ENCODE measurements around the gene ARHGAP26.

DNA sequence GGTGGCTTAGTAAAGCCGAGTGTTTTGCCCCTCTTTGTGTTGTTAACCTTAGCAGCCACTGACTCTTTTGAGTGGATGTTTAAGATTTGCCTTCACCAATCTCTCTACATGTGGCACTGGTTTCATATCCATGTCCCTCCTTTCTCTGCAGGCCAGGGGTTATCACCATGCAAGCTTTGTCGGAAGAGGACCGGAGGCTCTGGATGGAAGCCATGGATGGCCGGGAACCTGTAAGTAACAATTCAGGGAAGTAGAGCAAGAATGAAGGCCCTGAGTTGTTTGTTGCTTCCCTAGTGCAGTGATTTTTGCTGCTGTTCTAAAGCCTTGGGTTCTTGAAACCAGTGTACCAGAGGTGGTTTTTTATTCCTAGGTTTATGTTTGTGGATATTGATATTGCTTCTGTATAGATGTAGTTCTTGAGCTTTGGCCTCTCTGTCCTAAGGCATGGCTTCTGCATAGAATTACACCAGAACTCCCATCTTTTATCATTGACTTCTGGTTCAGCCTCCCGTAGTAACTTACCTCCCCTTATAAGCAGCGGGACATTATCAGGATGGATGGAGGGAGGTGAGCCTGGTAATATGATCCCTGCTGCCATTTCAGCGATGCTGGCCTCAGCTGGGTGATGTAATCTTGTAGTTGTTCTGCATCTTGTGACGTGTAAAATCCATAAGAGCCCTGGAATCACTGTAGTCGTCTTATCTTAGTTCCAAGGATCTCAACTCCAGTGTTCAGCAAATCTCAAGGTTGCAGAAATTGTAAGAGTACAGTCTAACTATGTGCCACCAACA lies 161.9 kb downstream of the ARHGAP26 start:
- TF ChIP-seq YY1 (IDR thresholded peaks at IDR 0.05) (no peak), CTCF (IDR thresholded peaks at IDR 0.05; ENCODE audit: low read depth, low read length, missing input control) (no peak), TAF1 (conservative IDR thresholded peaks at IDR 0.05) (no peak), GABPA (IDR thresholded peaks at IDR 0.05 in 1 of 2, conservative IDR thresholded peaks at IDR 0.05 in 1 of 2) (no peak), FOXA1 (IDR thresholded peaks at IDR 0.05) (no peak), JUND (IDR thresholded peaks at IDR 0.05) (no peak), HNF4A (conservative IDR thresholded peaks at IDR 0.05) (no peak), RAD21 (IDR thresholded peaks at IDR 0.05) (no peak)
- TF ChIP-seq, protein P1, sequence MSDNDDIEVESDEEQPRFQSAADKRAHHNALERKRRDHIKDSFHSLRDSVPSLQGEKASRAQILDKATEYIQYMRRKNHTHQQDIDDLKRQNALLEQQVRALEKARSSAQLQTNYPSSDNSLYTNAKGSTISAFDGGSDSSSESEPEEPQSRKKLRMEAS (IDR thresholded peaks at IDR 0.05): no peak
- TF ChIP-seq, protein P2, sequence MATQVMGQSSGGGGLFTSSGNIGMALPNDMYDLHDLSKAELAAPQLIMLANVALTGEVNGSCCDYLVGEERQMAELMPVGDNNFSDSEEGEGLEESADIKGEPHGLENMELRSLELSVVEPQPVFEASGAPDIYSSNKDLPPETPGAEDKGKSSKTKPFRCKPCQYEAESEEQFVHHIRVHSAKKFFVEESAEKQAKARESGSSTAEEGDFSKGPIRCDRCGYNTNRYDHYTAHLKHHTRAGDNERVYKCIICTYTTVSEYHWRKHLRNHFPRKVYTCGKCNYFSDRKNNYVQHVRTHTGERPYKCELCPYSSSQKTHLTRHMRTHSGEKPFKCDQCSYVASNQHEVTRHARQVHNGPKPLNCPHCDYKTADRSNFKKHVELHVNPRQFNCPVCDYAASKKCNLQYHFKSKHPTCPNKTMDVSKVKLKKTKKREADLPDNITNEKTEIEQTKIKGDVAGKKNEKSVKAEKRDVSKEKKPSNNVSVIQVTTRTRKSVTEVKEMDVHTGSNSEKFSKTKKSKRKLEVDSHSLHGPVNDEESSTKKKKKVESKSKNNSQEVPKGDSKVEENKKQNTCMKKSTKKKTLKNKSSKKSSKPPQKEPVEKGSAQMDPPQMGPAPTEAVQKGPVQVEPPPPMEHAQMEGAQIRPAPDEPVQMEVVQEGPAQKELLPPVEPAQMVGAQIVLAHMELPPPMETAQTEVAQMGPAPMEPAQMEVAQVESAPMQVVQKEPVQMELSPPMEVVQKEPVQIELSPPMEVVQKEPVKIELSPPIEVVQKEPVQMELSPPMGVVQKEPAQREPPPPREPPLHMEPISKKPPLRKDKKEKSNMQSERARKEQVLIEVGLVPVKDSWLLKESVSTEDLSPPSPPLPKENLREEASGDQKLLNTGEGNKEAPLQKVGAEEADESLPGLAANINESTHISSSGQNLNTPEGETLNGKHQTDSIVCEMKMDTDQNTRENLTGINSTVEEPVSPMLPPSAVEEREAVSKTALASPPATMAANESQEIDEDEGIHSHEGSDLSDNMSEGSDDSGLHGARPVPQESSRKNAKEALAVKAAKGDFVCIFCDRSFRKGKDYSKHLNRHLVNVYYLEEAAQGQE (IDR thresholded peaks at IDR 0.05): no peak

All from liver (tissue), 3 donors.